Hippocampal formation (tissue), 2 donors: ENCODE measurements around the gene SLC25A4.
"Not testable (repeated sequence)": the region's sequence is repeated elsewhere in the genome, so short reads cannot be mapped to it uniquely, and the experiment has no call there.

ENCODE experiments used
- DNase-seq, 2 donors: peaks; one replicate each; lab custom pipeline; 2025; lab: John Stamatoyannopoulos, UW

SLC25A4 gene

GRCh38 chr4:185142912-185143600 lies at the start of gene SLC25A4:
SLC25A4 (plus strand) TSS chr4:185143266; CDS start chr4:185143373, 107 bp downstream.
- peak; percentile 88 for DNase-seq

GRCh38 chr4:185093603-185094002 lies 49.5 kb upstream of the SLC25A4 start:
- no peak for DNase-seq

- DNase-seq, result peak in 1 of 2 donors; percentile 14
These were observed 46.9 kb upstream of the SLC25A4 start for GRCh38 chr4:185096032-185096653.

GRCh38 chr4:185098474-185098873 lies 44.6 kb upstream of the SLC25A4 start:
- no peak for DNase-seq

GRCh38 chr4:185099024-185099682 lies 43.9 kb upstream of the SLC25A4 start:
- no peak for DNase-seq

GRCh38 chr4:185099940-185100339 lies 43.1 kb upstream of the SLC25A4 start:
- no peak for DNase-seq

- no peak for DNase-seq
These were observed 42.6 kb upstream of the SLC25A4 start for GRCh38 chr4:185100423-185100822.

- no peak for DNase-seq
These were observed 41.6 kb upstream of the SLC25A4 start for GRCh38 chr4:185101354-185101890.

- no peak for DNase-seq
These were observed 38.3 kb upstream of the SLC25A4 start for GRCh38 chr4:185104733-185105132.

GRCh38 chr4:185106353-185106752 lies 36.7 kb upstream of the SLC25A4 start:
- no peak for DNase-seq

GRCh38 chr4:185107574-185107973 lies 35.5 kb upstream of the SLC25A4 start:
- not testable (repeated sequence) for DNase-seq

- DNase-seq, result no peak
These were observed 34.9 kb upstream of the SLC25A4 start for GRCh38 chr4:185108185-185108584.

- DNase-seq, result no peak
These were observed 34.4 kb upstream of the SLC25A4 start for GRCh38 chr4:185108669-185109068.

- DNase-seq, result no peak
These were observed 33.3 kb upstream of the SLC25A4 start for GRCh38 chr4:185109736-185110135.

- no peak for DNase-seq
These were observed 32.7 kb upstream of the SLC25A4 start for GRCh38 chr4:185110375-185110823.

- DNase-seq, result no peak
These were observed 31.0 kb upstream of the SLC25A4 start for GRCh38 chr4:185112104-185112503.

GRCh38 chr4:185113340-185113739 lies 29.7 kb upstream of the SLC25A4 start:
- no peak for DNase-seq

GRCh38 chr4:185115827-185116232 lies 27.2 kb upstream of the SLC25A4 start:
- DNase-seq, result no peak

- no peak for DNase-seq
These were observed 25.6 kb upstream of the SLC25A4 start for GRCh38 chr4:185117300-185117934.

GRCh38 chr4:185118876-185119275 lies 24.2 kb upstream of the SLC25A4 start:
- DNase-seq, result no peak

- DNase-seq, result not testable (repeated sequence)
These were observed 23.6 kb upstream of the SLC25A4 start for GRCh38 chr4:185119467-185119866.

GRCh38 chr4:185119927-185120630 lies 23.0 kb upstream of the SLC25A4 start:
- DNase-seq, result no peak
